Endometrial microvascular endothelial cells (primary cell): ENCODE data around the gene MRPL33. TPM values are rescaled to one million over a fixed set of nuclear protein-coding genes. Genes with fewer than 3 reads are reported as not detected.

ENCODE experiments used
- total RNA-seq: library from RNA; depleted of rRNA; stranded (reverse); fragments of >200 nt; gene quantifications from one replicate; pipeline ENCODE4 v1.2.3, GENCODE V29; 2015; ENCODE audit errors: inconsistent ontology term

MRPL33 gene
- total RNA-seq, 1 donor from 2014 or later, result 126 TPM

Other genes starting within 250 kb of the MRPL33 start
- gene ZNF512, start 188.7 kb upstream of the MRPL33 start, total RNA-seq, result 70.3 TPM
- 1.4 TPM for gene CCDC121, start 142.7 kb upstream of the MRPL33 start, total RNA-seq
- 43.9 TPM for gene GPN1, start 142.7 kb upstream of the MRPL33 start, total RNA-seq
- gene SUPT7L, start 108.1 kb upstream of the MRPL33 start, total RNA-seq, result 18.0 TPM
- gene SLC4A1AP, start 107.8 kb upstream of the MRPL33 start, total RNA-seq, result 30.3 TPM
- gene RBKS, start 118.7 kb downstream of the MRPL33 start, total RNA-seq, result 8.5 TPM
- gene BABAM2, start 119.0 kb downstream of the MRPL33 start, total RNA-seq, result 24.8 TPM